ENCODE data around the gene VIPAS39. TPM values are rescaled to one million over a fixed set of nuclear protein-coding genes. Genes with fewer than 3 reads are reported as not detected.

VIPAS39 gene
- total and polyA plus RNA-seq, 4 donors: 5.6 to 13.9 (median 8.9) TPM

DNA sequence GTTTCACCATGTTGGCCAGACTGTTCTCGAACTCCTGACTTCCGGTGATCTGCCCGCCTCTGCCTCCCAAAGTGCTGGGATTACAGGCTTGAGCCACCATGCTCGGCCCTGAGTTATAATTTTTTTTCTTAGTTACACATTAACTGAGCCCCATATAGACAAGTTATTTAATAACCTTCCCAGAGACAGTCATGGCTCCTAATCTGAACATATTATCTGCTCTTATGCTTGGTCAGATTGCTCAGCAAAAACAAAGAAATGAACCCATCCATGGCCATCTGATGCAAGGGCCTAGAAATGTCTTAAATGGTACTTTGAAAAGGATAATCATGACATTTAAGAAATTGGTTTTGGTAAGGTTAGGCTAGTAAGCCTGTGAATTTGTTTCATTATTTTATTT, 67.2 kb downstream of the VIPAS39 start:
- Histone ChIP-seq H3K4me1 (ENCODE audit: control insufficient read depth in 4 of 4, insufficient read depth in 4 of 4, low read length in 3 of 4) (no peaks in the 10 kb centered on the region), H3K9ac (ENCODE audit: low read depth in 1 of 2, low read length in 2 of 2) (no peak overlapping the region), H3K4me3 (ENCODE audit: low read depth in 1 of 3, low read length in 3 of 3) (no peak overlapping the region), H3K27ac (ENCODE audit: low read depth in 1 of 2, low read length in 2 of 2) (no peak overlapping the region), H3K27me3 (ENCODE audit: control insufficient read depth in 4 of 4, insufficient read depth in 4 of 4, low read length in 3 of 4) (no peaks in the 10 kb centered on the region), H3K36me3 (ENCODE audit: control insufficient read depth in 4 of 4, insufficient read depth in 3 of 4, low read depth in 1 of 4, low read length in 3 of 4) (no peaks in the 10 kb centered on the region), H3K9me3 (ENCODE audit: control insufficient read depth in 4 of 4, low read length in 3 of 4) (no peaks in the 10 kb centered on the region)
- 87% methylated on average over 4 of the region's 4 CpGs for WGBS
- TF ChIP-seq JUND (IDR thresholded peaks at IDR 0.05): no peak
- no peak for TF ChIP-seq YY1 (IDR thresholded peaks at IDR 0.05)
- TF ChIP-seq, protein P1, sequence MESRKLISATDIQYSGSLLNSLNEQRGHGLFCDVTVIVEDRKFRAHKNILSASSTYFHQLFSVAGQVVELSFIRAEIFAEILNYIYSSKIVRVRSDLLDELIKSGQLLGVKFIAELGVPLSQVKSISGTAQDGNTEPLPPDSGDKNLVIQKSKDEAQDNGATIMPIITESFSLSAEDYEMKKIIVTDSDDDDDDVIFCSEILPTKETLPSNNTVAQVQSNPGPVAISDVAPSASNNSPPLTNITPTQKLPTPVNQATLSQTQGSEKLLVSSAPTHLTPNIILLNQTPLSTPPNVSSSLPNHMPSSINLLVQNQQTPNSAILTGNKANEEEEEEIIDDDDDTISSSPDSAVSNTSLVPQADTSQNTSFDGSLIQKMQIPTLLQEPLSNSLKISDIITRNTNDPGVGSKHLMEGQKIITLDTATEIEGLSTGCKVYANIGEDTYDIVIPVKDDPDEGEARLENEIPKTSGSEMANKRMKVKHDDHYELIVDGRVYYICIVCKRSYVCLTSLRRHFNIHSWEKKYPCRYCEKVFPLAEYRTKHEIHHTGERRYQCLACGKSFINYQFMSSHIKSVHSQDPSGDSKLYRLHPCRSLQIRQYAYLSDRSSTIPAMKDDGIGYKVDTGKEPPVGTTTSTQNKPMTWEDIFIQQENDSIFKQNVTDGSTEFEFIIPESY (IDR thresholded peaks at IDR 0.05): no peak
- TF ChIP-seq GABPA (IDR thresholded peaks at IDR 0.05 in 1 of 2, conservative IDR thresholded peaks at IDR 0.05 in 1 of 2): no peak
- TF ChIP-seq SP1 (IDR thresholded peaks at IDR 0.05): no peak
- TF ChIP-seq RXRA (IDR thresholded peaks at IDR 0.05): no peak
- TF ChIP-seq HNF4A (conservative IDR thresholded peaks at IDR 0.05): no peak
- TF ChIP-seq FOXA1 (IDR thresholded peaks at IDR 0.05): no peak
- no peak for TF ChIP-seq FOXA2 (IDR thresholded peaks at IDR 0.05)
- TF ChIP-seq, protein P2, sequence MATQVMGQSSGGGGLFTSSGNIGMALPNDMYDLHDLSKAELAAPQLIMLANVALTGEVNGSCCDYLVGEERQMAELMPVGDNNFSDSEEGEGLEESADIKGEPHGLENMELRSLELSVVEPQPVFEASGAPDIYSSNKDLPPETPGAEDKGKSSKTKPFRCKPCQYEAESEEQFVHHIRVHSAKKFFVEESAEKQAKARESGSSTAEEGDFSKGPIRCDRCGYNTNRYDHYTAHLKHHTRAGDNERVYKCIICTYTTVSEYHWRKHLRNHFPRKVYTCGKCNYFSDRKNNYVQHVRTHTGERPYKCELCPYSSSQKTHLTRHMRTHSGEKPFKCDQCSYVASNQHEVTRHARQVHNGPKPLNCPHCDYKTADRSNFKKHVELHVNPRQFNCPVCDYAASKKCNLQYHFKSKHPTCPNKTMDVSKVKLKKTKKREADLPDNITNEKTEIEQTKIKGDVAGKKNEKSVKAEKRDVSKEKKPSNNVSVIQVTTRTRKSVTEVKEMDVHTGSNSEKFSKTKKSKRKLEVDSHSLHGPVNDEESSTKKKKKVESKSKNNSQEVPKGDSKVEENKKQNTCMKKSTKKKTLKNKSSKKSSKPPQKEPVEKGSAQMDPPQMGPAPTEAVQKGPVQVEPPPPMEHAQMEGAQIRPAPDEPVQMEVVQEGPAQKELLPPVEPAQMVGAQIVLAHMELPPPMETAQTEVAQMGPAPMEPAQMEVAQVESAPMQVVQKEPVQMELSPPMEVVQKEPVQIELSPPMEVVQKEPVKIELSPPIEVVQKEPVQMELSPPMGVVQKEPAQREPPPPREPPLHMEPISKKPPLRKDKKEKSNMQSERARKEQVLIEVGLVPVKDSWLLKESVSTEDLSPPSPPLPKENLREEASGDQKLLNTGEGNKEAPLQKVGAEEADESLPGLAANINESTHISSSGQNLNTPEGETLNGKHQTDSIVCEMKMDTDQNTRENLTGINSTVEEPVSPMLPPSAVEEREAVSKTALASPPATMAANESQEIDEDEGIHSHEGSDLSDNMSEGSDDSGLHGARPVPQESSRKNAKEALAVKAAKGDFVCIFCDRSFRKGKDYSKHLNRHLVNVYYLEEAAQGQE (IDR thresholded peaks at IDR 0.05): no peak
- no peak for TF ChIP-seq NR2F2 (IDR thresholded peaks at IDR 0.05)
- TF ChIP-seq, protein P3, sequence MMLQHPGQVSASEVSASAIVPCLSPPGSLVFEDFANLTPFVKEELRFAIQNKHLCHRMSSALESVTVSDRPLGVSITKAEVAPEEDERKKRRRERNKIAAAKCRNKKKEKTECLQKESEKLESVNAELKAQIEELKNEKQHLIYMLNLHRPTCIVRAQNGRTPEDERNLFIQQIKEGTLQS (IDR thresholded peaks at IDR 0.05): no peak
- no peak for DNase-seq (ENCODE audit: low spot score)

DNA sequence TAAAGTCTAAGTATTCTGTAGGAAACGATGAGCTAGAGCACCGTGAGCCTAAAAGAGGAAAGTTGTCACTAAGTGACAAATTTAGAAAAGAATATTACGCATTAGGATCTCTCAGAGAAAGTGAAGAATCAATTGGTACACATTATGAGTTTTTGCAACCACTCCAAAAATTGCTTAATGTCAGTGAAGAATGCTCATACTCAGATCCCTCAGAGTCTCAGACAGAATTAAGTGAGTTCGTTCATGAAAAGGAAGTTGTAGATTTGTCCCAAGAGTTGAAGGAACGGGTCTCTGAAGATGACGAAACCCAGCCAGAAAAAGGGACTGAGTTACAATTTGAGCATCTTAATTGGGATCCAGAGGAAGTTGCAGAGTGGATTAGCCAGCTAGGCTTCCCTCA, 78.7 kb downstream of the VIPAS39 start:
- Histone ChIP-seq H3K9ac (ENCODE audit: low read depth in 1 of 2, low read length in 2 of 2) (no peak overlapping the region), H3K36me3 (ENCODE audit: control insufficient read depth in 4 of 4, insufficient read depth in 3 of 4, low read depth in 1 of 4, low read length in 3 of 4) (no peaks in the 10 kb centered on the region), H3K9me3 (ENCODE audit: control insufficient read depth in 4 of 4, low read length in 3 of 4) (no peaks in the 10 kb centered on the region), H3K27me3 (ENCODE audit: control insufficient read depth in 4 of 4, insufficient read depth in 4 of 4, low read length in 3 of 4) (no peaks in the 10 kb centered on the region), H3K4me1 (ENCODE audit: control insufficient read depth in 4 of 4, insufficient read depth in 4 of 4, low read length in 3 of 4) (peaks cover 0 to 14% (median 12%) of the 10 kb centered on the region in 4 donors), H3K27ac (ENCODE audit: low read depth in 1 of 2, low read length in 2 of 2) (no peak overlapping the region), H3K4me3 (ENCODE audit: low read depth in 1 of 3, low read length in 3 of 3) (no peak overlapping the region)
- 89% methylated on average over 6 of the region's 6 CpGs for WGBS
- DNase-seq (ENCODE audit: low spot score): no peak
- TF ChIP-seq TAF1 (conservative IDR thresholded peaks at IDR 0.05) (no peak), FOXA1 (IDR thresholded peaks at IDR 0.05) (no peak), EGR1 (IDR thresholded peaks at IDR 0.05; ENCODE audit: low read depth in 2 of 2) (no peak)
- TF ChIP-seq, protein P3 (IDR thresholded peaks at IDR 0.05): no peak
